Measurements from ENCODE around the gene DNAJC5. TPM values are rescaled to one million over a fixed set of nuclear protein-coding genes. Genes with fewer than 3 reads are reported as not detected.
"Not testable (repeated sequence)": the region's sequence is repeated elsewhere in the genome, so short reads cannot be mapped to it uniquely, and the experiment has no call there.

The DNAJC5 gene
- total RNA-seq, 2 experiments from 2014 or later, result 32.2 to 32.5 TPM

DNA sequence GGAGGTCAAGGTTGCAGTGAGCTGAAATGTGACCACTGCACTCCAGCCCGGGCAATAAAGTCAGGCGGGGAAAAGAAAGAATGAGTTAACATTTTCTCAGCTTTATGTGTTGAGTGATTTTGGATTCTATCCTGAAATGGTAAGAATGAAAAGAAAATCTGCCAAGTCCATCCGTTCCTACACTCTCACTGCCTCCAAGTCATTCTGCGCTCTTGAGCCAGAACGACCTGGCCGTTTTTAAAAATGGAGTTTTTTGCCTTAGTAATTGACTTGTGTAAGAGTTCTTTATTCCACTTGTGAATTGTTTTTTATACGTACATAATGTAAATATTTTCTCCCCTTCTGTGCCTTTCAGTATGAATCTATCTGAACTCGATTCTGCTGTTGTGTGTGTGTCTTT, 28.7 kb downstream of the DNAJC5 start:
- Mint-ChIP-seq H3K27ac (peak overlapping the region; percentile 2), H3K36me3 (ENCODE audit: low read depth) (peaks cover 10% of the 10 kb centered on the region), H3K27me3 (no peaks in the 10 kb centered on the region), H3K4me1 (ENCODE audit: low read depth) (peaks cover 2% of the 10 kb centered on the region), H3K4me3 (no peak overlapping the region), H3K9me3 (no peaks in the 10 kb centered on the region)
- intact Hi-C loops (cut with micrococcal nuclease), result no loop called here
- CTCF ChIA-PET, result no interaction called here
- POLR2A ChIA-PET, result interaction anchor here (1.6 kb wide), 1 partner anchor 17 kb away, joined by 4 read pairs; no protein-coding TSS in a partner anchor
- TF ChIP-seq, protein P1, sequence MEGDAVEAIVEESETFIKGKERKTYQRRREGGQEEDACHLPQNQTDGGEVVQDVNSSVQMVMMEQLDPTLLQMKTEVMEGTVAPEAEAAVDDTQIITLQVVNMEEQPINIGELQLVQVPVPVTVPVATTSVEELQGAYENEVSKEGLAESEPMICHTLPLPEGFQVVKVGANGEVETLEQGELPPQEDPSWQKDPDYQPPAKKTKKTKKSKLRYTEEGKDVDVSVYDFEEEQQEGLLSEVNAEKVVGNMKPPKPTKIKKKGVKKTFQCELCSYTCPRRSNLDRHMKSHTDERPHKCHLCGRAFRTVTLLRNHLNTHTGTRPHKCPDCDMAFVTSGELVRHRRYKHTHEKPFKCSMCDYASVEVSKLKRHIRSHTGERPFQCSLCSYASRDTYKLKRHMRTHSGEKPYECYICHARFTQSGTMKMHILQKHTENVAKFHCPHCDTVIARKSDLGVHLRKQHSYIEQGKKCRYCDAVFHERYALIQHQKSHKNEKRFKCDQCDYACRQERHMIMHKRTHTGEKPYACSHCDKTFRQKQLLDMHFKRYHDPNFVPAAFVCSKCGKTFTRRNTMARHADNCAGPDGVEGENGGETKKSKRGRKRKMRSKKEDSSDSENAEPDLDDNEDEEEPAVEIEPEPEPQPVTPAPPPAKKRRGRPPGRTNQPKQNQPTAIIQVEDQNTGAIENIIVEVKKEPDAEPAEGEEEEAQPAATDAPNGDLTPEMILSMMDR (IDR thresholded peaks at IDR 0.05), result no peak
- DNase-seq (no peak), ATAC-seq (no peak)

DNA sequence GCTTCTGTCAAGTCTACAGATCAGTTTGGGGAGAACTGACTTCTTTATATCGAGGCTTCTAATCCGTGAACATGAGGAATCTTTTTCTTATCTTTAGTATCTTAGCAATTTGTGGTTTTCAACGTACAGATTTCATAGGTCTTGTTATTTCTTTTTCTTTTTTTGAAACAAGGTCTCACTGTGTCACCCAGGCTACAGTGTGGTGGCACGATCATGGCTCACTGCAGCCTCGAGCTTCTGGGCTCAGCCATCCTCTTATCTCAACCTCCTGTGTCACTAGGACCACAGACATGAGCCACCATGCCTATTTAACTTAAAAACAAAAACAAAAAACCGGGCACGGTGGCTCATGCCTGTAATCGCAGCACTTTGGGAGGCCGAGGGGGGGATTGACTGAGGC, 29.3 kb downstream of the DNAJC5 start:
- ChIA-PET POLR2A (no interaction called here), CTCF (interaction anchor here (1.0 kb wide), 1 partner anchor 22 kb away, joined by 3 read pairs; no protein-coding TSS in a partner anchor)
- intact Hi-C loops (cut with micrococcal nuclease), result no loop called here
- TF ChIP-seq, protein P1 (IDR thresholded peaks at IDR 0.05), result no peak
- no peaks in the 10 kb centered on the region for H3K9me3 Mint-ChIP-seq
- no peaks in the 10 kb centered on the region for H3K27me3 Mint-ChIP-seq
- H3K4me1 Mint-ChIP-seq (ENCODE audit: low read depth), result peaks cover 2% of the 10 kb centered on the region
- no peak overlapping the region for H3K27ac Mint-ChIP-seq
- H3K4me3 Mint-ChIP-seq, result no peak overlapping the region
- peaks cover 14% of the 10 kb centered on the region for H3K36me3 Mint-ChIP-seq (ENCODE audit: low read depth)
- ATAC-seq, result no peak
- DNase-seq, result no peak

DNA sequence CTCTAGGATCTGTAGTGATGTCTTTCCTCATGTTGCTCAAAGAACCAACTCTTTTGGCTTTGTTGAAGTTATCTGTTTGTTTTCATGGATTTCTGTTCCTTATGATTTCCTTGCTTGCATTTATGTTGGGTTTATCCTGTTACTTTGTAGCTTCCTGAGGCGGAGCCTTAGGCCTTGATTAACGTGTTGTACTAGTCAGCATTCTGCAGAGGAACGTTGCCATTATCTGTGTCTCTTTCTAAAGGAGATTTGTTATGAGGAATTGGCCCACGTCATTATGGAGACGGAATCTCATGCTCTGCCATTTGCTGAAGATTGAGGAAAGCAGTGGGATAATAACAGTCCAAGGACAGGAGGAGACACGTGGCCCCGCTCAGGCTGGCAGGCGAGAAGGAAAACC, 31.4 kb downstream of the DNAJC5 start:
- Mint-ChIP-seq H3K27me3 (no peaks in the 10 kb centered on the region), H3K36me3 (ENCODE audit: low read depth) (peaks cover 24% of the 10 kb centered on the region), H3K4me3 (no peak overlapping the region), H3K27ac (no peak overlapping the region), H3K4me1 (ENCODE audit: low read depth) (peaks cover 2% of the 10 kb centered on the region), H3K9me3 (no peaks in the 10 kb centered on the region)
- ATAC-seq (no peak), DNase-seq (no peak)
- POLR2A ChIA-PET, result no interaction called here
- TF ChIP-seq, protein P1 (IDR thresholded peaks at IDR 0.05), result no peak
- CTCF ChIA-PET, result interaction anchor here (1.2 kb wide), 1 partner anchor 17 kb away, joined by 3 read pairs; no protein-coding TSS in a partner anchor
- intact Hi-C loops (cut with micrococcal nuclease), result no loop called here

DNA sequence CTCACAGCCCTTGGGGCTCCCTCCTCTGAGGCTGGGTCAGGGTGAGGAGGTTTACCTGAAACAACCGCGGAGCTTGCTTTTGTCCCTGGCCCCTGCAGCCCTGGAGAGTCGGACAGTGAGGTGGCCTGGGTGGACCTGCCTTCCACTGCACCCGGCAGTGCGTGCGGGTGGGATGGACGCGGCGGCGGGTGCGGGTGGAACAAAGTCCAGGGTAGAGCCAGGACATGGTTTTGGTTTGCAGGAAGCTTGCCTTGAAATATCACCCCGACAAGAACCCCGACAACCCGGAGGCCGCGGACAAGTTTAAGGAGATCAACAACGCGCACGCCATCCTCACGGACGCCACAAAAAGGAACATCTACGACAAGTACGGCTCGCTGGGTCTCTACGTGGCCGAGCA, 34.1 kb downstream of the DNAJC5 start:
- CTCF ChIA-PET, result no interaction called here
- TF ChIP-seq, protein P1 (IDR thresholded peaks at IDR 0.05), result no peak
- DNase-seq (no peak), ATAC-seq (no peak)
- intact Hi-C loops (cut with micrococcal nuclease), result no loop called here
- no peaks in the 10 kb centered on the region for H3K9me3 Mint-ChIP-seq
- H3K4me1 Mint-ChIP-seq (ENCODE audit: low read depth), result no peaks in the 10 kb centered on the region
- H3K27ac Mint-ChIP-seq, result no peak overlapping the region
- POLR2A ChIA-PET, result no interaction called here
- peaks cover 34% of the 10 kb centered on the region for H3K36me3 Mint-ChIP-seq (ENCODE audit: low read depth)
- no peak overlapping the region for H3K4me3 Mint-ChIP-seq
- no peaks in the 10 kb centered on the region for H3K27me3 Mint-ChIP-seq

DNA sequence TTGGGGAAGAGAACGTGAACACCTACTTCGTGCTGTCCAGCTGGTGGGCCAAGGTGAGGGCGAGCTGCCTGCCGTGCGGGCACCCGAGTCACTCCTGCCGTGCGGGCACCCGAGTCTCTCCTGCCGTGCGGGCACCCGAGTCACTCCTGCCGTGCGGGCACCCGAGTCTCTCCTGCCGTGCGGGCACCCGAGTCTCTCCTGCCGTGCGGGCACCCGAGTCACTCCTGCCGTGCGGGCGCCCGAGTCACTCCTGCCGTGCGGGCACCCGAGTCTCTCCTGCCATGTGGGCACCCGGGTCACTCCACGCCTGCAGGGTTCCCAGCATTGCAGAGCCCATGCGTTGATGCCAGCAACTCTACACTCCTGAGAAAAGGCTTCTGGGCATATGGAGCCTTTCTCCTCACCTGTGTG, 34.6 kb downstream of the DNAJC5 start:
- POLR2A ChIA-PET; H3K27me3 Mint-ChIP-seq; ATAC-seq; CTCF ChIA-PET; H3K9me3 Mint-ChIP-seq; DNase-seq; H3K4me1 Mint-ChIP-seq (ENCODE audit: low read depth); H3K27ac Mint-ChIP-seq; intact Hi-C loops (cut with micrococcal nuclease); H3K4me3 Mint-ChIP-seq: not testable (repeated sequence)
- peaks cover 34% of the 10 kb centered on the region for H3K36me3 Mint-ChIP-seq (ENCODE audit: low read depth)

Measured in activated CD8-positive, alpha-beta T cell treated with anti-CD3 and anti-CD28 coated beads for 36 hours (primary cell).